K562 (cell line): ENCODE data around the gene DPP9. TPM values are rescaled to one million over a fixed set of nuclear protein-coding genes. Genes with fewer than 3 reads are reported as not detected.
A peak's percentile ranks its signal among the peaks of the same experiment; 100 is the strongest.

Experiments used
- POLR2G ChIP-seq: fragments of 200-400 bp; formaldehyde crosslinking; IDR thresholded peaks from 2 replicates; pipeline ENCODE4 v1.6.1; 2017; ENCODE audit warnings: low read depth, mild to moderate bottlenecking, antibody characterized with exemption, low read length, moderate library complexity
- RBFOX2 ChIP-seq: fragments of 200-400 bp; formaldehyde crosslinking; IDR thresholded peaks from 2 replicates; pipeline ENCODE4 v1.6.1; 2017; ENCODE audit warnings: low read depth, mild to moderate bottlenecking, low read length, moderate library complexity
- STAT5A ChIP-seq: IDR thresholded peaks from 2 replicates; pipeline ENCODE4 v1.6.1; 2012; ENCODE audit warnings: low read length, inconsistent platforms, borderline replicate concordance
- ZBTB9 ChIP-seq: fragments of 450-650 bp; formaldehyde crosslinking; IDR thresholded peaks from 2 replicates; pipeline ENCODE4 v1.4.0; 2020; ENCODE audit warnings: mild to moderate bottlenecking, moderate library complexity
- ZNF717 ChIP-seq: fragments of 250-450 bp; sonication (Bioruptor Pico); IDR thresholded peaks from 2 replicates; pipeline ENCODE4 v1.5.0; 2021
- polyA plus RNA-seq, 8 experiments: library from polyadenylated mRNA; depleted of rRNA in 4 of 8; stranded (reverse) in 5 of 8; unstranded in 3 of 8; fragments of >200 nt; fragmentation: Nextera tagmentation in 2 of 8; fragmentation: Illumina TruSeq in 1 of 8; extraction: Ambion mirVana in 2 of 8; extraction: Trizol in 1 of 8; gene quantifications; 2 replicates each; pipeline versions ENCODE4 v1.2.1 to v1.2.3, GENCODE V29; 2011 to 2014; ENCODE audit warnings: inconsistent platforms in 1 of 8, missing spikeins in 1 of 8
- total RNA-seq, 7 experiments: library from RNA; depleted of rRNA in 6 of 7; stranded (reverse); fragments of >200 nt in 6 of 7; fragmentation: Illumina TruSeq in 2 of 7; extraction: Trizol in 2 of 7; gene quantifications; 2 replicates each; pipeline versions ENCODE4 v1.2.1 to v1.2.3, GENCODE V29; 2011 to 2021; ENCODE audit warnings: low replicate concordance in 1 of 7
- TF ChIP-seq, protein P1 (sequence below): fragments of 250-450 bp; sonication (Bioruptor Pico); IDR thresholded peaks from 2 replicates; pipeline ENCODE4 v1.4.0; 2020; ENCODE audit warnings: mild to moderate bottlenecking, moderate library complexity

Gene DPP9
- total and polyA plus RNA-seq, 9 of the 15 experiments (the other 6 are each of a cell fraction or from before 2014, with no cell fraction given) = 0.90 to 66.7 (median 24.5) TPM

- TF ChIP-seq, protein P1, sequence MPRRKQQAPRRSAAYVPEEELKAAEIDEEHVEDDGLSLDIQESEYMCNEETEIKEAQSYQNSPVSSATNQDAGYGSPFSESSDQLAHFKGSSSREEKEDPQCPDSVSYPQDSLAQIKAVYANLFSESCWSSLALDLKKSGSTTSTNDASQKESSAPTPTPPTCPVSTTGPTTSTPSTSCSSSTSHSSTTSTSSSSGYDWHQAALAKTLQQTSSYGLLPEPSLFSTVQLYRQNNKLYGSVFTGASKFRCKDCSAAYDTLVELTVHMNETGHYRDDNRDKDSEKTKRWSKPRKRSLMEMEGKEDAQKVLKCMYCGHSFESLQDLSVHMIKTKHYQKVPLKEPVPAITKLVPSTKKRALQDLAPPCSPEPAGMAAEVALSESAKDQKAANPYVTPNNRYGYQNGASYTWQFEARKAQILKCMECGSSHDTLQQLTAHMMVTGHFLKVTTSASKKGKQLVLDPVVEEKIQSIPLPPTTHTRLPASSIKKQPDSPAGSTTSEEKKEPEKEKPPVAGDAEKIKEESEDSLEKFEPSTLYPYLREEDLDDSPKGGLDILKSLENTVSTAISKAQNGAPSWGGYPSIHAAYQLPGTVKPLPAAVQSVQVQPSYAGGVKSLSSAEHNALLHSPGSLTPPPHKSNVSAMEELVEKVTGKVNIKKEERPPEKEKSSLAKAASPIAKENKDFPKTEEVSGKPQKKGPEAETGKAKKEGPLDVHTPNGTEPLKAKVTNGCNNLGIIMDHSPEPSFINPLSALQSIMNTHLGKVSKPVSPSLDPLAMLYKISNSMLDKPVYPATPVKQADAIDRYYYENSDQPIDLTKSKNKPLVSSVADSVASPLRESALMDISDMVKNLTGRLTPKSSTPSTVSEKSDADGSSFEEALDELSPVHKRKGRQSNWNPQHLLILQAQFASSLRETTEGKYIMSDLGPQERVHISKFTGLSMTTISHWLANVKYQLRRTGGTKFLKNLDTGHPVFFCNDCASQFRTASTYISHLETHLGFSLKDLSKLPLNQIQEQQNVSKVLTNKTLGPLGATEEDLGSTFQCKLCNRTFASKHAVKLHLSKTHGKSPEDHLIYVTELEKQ (CRISPR knock-in tag) = no peak
- TF ChIP-seq STAT5A = no peak
- peak; percentile 57; the same call in 1 of the 2 replicates for TF ChIP-seq RBFOX2
- TF ChIP-seq ZNF717 = no peak
- TF ChIP-seq ZBTB9 (CRISPR knock-in tag) = no peak
- peak; percentile 56; the same call in 1 of the 2 replicates for TF ChIP-seq POLR2G
Observed at GRCh38 chr19:4657262-4657661, 66.4 kb downstream of the DPP9 start (continued).
